Panc1 (cell line): ENCODE results near the gene FAM204A. TPM values are rescaled to one million over a fixed set of nuclear protein-coding genes. Genes with fewer than 3 reads are reported as not detected.

Experiments
- ATAC-seq: fragments of 200-7000 bp; cut with Tn5 transposase; 2 replicates; pipeline ENCODE4 v1.9.1; 2020; ENCODE audit warnings: mild to moderate bottlenecking, moderate library complexity
- BruUV-seq: library from RNA; stranded (reverse); fragments of 400-500 nt; replicated peaks from 2 replicates; lab custom pipeline; 2021; lab: Mats Ljungman, UMichigan
- CTCF ChIA-PET: fragments of 300-600 bp; sonication (Branson Sonifier 250); formaldehyde crosslinking; loops from one replicate; lab custom pipeline; 2022; ENCODE audit warnings: antibody characterized with exemption; lab: Charles Lee
- POLR2A ChIA-PET: fragments of 300-600 bp; sonication (Branson Sonifier 250); formaldehyde crosslinking; loops from one replicate; lab custom pipeline; 2022; ENCODE audit warnings: antibody characterized with exemption; lab: Charles Lee
- DNase-seq: peaks from one replicate; pipeline ENCODE4 v3.0.0-alpha.2; 2010; ENCODE audit warnings: low read depth, low spot score
- H3K27ac ChIP-seq: 2 replicates; pipeline ENCODE4 v1.5.1; 2011; ENCODE audit warnings: mild to moderate bottlenecking, low read length, inconsistent platforms
- H3K27me3 ChIP-seq: fragments of 200-500 bp; sonication (Bioruptor generic); 2 replicates; pipeline ENCODE4 v1.6.0; 2014; ENCODE audit warnings: low read length, inconsistent platforms; ENCODE audit not compliant: control insufficient read depth, insufficient read depth
- H3K36me3 ChIP-seq: fragments of 200-500 bp; sonication (Bioruptor generic); 2 replicates; pipeline ENCODE4 v1.5.1; 2014; ENCODE audit warnings: inconsistent platforms, mild to moderate bottlenecking, low read length, moderate library complexity; ENCODE audit not compliant: control insufficient read depth, insufficient read depth
- H3K4me1 ChIP-seq: 2 replicates; pipeline ENCODE4 v1.5.1; 2011; ENCODE audit warnings: inconsistent platforms, mild to moderate bottlenecking, low read length, moderate library complexity; ENCODE audit not compliant: control insufficient read depth, insufficient read depth
- H3K4me3 ChIP-seq, 2 experiments: 2 replicates each; pipeline ENCODE4 v1.5.1; 2011 to 2012; ENCODE audit warnings: low read depth in 2 of 2, low read length in 2 of 2, mild to moderate bottlenecking in 2 of 2, inconsistent platforms in 1 of 2, moderate library complexity in 1 of 2
- H3K9me3 ChIP-seq: fragments of 200-500 bp; sonication (Bioruptor generic); 2 replicates; pipeline ENCODE4 v1.5.1; 2014; ENCODE audit warnings: low read depth, mild to moderate bottlenecking, inconsistent platforms, low read length, moderate library complexity; ENCODE audit not compliant: control insufficient read depth, insufficient read depth
- CTCF ChIP-seq: fragments of 450-650 bp; IDR thresholded peaks from 2 replicates; pipeline ENCODE4 v1.5.1; 2017; ENCODE audit warnings: mild to moderate bottlenecking
- POLR2AphosphoS5 ChIP-seq: IDR thresholded peaks from 2 replicates; pipeline ENCODE4 v1.6.1; 2012; ENCODE audit warnings: mild to moderate bottlenecking, low read depth, low read length, moderate library complexity
- REST ChIP-seq, 2 experiments: IDR thresholded peaks; 2 replicates each; pipeline ENCODE4 v1.6.1; 2011 to 2012; ENCODE audit warnings: low read depth in 2 of 2, control low read depth in 1 of 2, low read length in 1 of 2, mild to moderate bottlenecking in 1 of 2, moderate library complexity in 1 of 2; ENCODE audit not compliant: insufficient read depth in 1 of 2
- SIN3A ChIP-seq: IDR thresholded peaks from 2 replicates; pipeline ENCODE4 v1.6.1; 2012; ENCODE audit warnings: low read depth, mild to moderate bottlenecking, low read length, moderate library complexity, borderline replicate concordance; ENCODE audit not compliant: insufficient read depth
- TCF7L2 ChIP-seq: IDR thresholded peaks from 2 replicates; pipeline ENCODE4 v1.6.1; 2011; ENCODE audit warnings: mild to moderate bottlenecking, low read depth, low read length, inconsistent platforms
- in situ Hi-C: cut with HindIII; loops from 2 replicates; pipeline ENCODE4 v1.10.0; 2016; ENCODE audit warnings: low sequenced_read_pairs, low pct_unique_long_range_greater_than_20kb
- intact Hi-C: fragments of 100-400 bp; cut with micrococcal nuclease; formaldehyde crosslinking; loops from one replicate; pipeline ENCODE4 v1.10.0; 2022; ENCODE audit not compliant: unreplicated experiment
- total RNA-seq: library from RNA; stranded (reverse); gene quantifications from one replicate; pipeline ENCODE4 v1.2.1, GENCODE V29; 2021; ENCODE audit not compliant: unreplicated experiment

Gene FAM204A
- total RNA-seq, 1 experiment from 2014 or later: 69.1 TPM

- POLR2A ChIA-PET: no interaction called here
- TF ChIP-seq CTCF: no peak
- no peak for TF ChIP-seq TCF7L2
- TF ChIP-seq SIN3A: no peak
- TF ChIP-seq REST (IDR thresholded peaks at IDR 0.05; ENCODE audit: insufficient read depth in 1 of 2, low read depth in 2 of 2, low read length in 1 of 2): no peak
- no peak for TF ChIP-seq POLR2AphosphoS5
- Histone ChIP-seq H3K36me3 (peaks cover 19% of the 10 kb centered on the region), H3K27ac (no peak overlapping the region), H3K4me3 (no peak overlapping the region), H3K27me3 (no peaks in the 10 kb centered on the region), H3K4me1 (peaks cover 12% of the 10 kb centered on the region; the same call in 1 of the 2 replicates), H3K9me3 (no peaks in the 10 kb centered on the region)
- in situ Hi-C loops: no loop called here
- CTCF ChIA-PET: no interaction called here
- ATAC-seq (no peak), DNase-seq (no peak)
- intact Hi-C loops: no loop called here
- no TSS peak for BruUV-seq
These were observed 32.2 kb downstream of the FAM204A start for GRCh38 chr10:118309911-118310310.

GRCh38 chr10:118308664-118309063 lies 33.5 kb downstream of the FAM204A start:
- no peak; the same call in 1 of the 2 replicates for TF ChIP-seq CTCF
- no peak for TF ChIP-seq SIN3A
- TF ChIP-seq REST (IDR thresholded peaks at IDR 0.05; ENCODE audit: insufficient read depth in 1 of 2, low read depth in 2 of 2, low read length in 1 of 2): no peak
- TF ChIP-seq POLR2AphosphoS5: no peak
- no peak for TF ChIP-seq TCF7L2
- BruUV-seq: no TSS peak
- CTCF ChIA-PET: no interaction called here

More at GRCh38 chr10:118308664-118309063, 33.5 kb downstream of the FAM204A start:
- H3K36me3 ChIP-seq: peaks cover 19% of the 10 kb centered on the region
- peaks cover 12% of the 10 kb centered on the region; the same call in 1 of the 2 replicates for H3K4me1 ChIP-seq
- no peaks in the 10 kb centered on the region for H3K27me3 ChIP-seq
- POLR2A ChIA-PET: interaction anchor here (0.7 kb wide), 1 partner anchor 62 kb away, joined by 3 read pairs; no protein-coding TSS in a partner anchor
- H3K4me3 ChIP-seq: no peak overlapping the region
- no peak overlapping the region for H3K27ac ChIP-seq
- intact Hi-C loops: no loop called here
- H3K9me3 ChIP-seq: no peaks in the 10 kb centered on the region
- DNase-seq: no peak
- ATAC-seq: no peak
- in situ Hi-C loops: no loop called here
